ENCODE data around the gene GAL3ST3.

DNA sequence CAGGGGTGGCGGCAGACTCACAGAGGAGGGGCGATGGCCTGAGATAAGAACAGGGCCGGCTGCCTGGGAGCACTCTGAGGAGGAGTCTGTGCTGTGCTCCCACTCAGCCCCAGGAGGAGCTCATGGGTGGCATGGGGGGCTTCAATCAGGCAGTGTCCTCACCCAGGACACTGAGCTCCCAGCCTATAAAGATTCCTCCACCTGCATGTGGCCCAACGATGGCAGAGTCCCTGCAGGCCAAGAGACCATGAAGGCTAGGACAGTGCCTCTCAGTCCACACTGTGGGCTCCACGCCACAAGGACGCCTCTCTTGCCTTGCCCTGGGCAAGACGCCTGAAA, 35.2 kb downstream of the GAL3ST3 start:
- TF ChIP-seq, protein P1, sequence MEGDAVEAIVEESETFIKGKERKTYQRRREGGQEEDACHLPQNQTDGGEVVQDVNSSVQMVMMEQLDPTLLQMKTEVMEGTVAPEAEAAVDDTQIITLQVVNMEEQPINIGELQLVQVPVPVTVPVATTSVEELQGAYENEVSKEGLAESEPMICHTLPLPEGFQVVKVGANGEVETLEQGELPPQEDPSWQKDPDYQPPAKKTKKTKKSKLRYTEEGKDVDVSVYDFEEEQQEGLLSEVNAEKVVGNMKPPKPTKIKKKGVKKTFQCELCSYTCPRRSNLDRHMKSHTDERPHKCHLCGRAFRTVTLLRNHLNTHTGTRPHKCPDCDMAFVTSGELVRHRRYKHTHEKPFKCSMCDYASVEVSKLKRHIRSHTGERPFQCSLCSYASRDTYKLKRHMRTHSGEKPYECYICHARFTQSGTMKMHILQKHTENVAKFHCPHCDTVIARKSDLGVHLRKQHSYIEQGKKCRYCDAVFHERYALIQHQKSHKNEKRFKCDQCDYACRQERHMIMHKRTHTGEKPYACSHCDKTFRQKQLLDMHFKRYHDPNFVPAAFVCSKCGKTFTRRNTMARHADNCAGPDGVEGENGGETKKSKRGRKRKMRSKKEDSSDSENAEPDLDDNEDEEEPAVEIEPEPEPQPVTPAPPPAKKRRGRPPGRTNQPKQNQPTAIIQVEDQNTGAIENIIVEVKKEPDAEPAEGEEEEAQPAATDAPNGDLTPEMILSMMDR (conservative IDR thresholded peaks at IDR 0.05; ENCODE audit: low read depth in 2 of 2): no peak
- TF ChIP-seq ZNF114 (CRISPR knock-in tag; IDR thresholded peaks at IDR 0.05) (no peak), EZH2phosphoT487 (IDR thresholded peaks at IDR 0.05; ENCODE audit: unreplicated experiment) (no peak), POLR2AphosphoS5 (IDR thresholded peaks at IDR 0.05; ENCODE audit: low read depth) (no peak), EZH2 (IDR thresholded peaks at IDR 0.05; ENCODE audit: low read depth, unreplicated experiment) (no peak), JUNB (IDR thresholded peaks at IDR 0.05; ENCODE audit: unreplicated experiment) (no peak)
- TF ChIP-seq, protein P2, sequence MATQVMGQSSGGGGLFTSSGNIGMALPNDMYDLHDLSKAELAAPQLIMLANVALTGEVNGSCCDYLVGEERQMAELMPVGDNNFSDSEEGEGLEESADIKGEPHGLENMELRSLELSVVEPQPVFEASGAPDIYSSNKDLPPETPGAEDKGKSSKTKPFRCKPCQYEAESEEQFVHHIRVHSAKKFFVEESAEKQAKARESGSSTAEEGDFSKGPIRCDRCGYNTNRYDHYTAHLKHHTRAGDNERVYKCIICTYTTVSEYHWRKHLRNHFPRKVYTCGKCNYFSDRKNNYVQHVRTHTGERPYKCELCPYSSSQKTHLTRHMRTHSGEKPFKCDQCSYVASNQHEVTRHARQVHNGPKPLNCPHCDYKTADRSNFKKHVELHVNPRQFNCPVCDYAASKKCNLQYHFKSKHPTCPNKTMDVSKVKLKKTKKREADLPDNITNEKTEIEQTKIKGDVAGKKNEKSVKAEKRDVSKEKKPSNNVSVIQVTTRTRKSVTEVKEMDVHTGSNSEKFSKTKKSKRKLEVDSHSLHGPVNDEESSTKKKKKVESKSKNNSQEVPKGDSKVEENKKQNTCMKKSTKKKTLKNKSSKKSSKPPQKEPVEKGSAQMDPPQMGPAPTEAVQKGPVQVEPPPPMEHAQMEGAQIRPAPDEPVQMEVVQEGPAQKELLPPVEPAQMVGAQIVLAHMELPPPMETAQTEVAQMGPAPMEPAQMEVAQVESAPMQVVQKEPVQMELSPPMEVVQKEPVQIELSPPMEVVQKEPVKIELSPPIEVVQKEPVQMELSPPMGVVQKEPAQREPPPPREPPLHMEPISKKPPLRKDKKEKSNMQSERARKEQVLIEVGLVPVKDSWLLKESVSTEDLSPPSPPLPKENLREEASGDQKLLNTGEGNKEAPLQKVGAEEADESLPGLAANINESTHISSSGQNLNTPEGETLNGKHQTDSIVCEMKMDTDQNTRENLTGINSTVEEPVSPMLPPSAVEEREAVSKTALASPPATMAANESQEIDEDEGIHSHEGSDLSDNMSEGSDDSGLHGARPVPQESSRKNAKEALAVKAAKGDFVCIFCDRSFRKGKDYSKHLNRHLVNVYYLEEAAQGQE (IDR thresholded peaks at IDR 0.05; ENCODE audit: unreplicated experiment): no peak
